HG03354 (cell line): ENCODE measurements around the gene BRD7.

ENCODE experiments used
- ATAC-seq: cut with Tn5 transposase; IDR thresholded peaks from one replicate; pipeline ENCODE4 v1.9.1; 2021; ENCODE audit warnings: mild to moderate bottlenecking; ENCODE audit not compliant: unreplicated experiment, poor library complexity, severe bottlenecking

The BRD7 gene

GRCh38 chr16:50326835-50327465 is 41.8 kb downstream of the BRD7 start:
- peak; percentile 59 for ATAC-seq

DNA sequence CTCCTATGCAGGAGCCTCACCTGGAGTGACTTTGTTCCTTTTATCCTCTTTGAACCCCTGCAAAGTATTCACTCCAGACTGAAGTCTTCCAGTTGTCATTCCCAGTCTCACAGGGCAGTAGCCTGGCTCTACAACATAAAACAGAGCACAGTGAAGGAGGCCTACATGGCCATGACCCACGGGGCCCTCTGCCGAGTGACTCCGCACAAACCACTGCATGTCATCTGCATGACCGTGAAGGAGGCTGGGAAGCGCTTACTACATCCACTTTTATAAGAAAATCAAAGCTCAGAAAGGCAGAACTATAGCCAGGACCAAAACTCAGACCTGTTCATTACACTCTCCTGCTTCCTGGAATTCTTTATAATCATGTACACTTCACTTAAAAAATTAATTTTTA is 42.5 kb downstream of the BRD7 start:
- ATAC-seq, result no peak

DNA sequence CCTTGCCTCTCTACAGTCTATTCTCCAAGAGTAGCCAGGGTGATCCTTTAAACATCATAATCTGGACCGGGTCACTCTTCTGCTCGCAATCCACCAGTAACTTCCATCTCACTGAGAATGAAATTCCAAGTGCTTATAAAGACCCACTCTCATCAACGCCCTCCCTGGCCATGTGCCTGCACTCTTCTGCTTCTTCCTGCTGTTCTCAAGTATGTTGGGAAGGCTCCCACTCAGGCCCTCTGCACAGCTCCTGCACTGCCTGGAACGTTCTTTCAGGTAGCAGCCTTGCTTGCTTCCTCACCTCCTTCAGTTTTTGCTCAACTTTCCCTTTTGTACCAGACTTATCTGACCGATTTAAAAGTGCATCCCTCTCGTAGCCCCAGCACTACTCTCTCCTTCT is 44.4 kb downstream of the BRD7 start:
- no peak for ATAC-seq

GRCh38 chr16:50323335-50324011 is 45.3 kb downstream of the BRD7 start:
- ATAC-seq, result no peak

DNA sequence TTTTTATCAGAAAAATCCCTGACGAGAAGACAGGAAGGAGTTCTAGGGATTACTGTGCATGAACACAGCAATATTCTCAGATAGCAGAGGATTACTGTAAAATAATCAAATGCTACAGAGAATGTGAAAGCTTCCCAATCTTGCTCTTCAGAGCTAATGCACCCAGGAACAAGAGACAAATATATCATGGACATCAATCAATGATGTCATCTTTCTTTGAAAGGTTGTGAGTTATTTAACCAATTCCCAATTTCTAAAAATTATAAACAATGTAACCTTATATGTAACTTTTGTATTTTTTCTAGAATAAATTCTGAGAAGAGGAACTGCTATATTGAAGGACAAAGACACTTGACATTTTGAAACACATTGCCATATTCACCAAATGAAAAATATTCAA is 46.5 kb downstream of the BRD7 start:
- ATAC-seq, result no peak

DNA sequence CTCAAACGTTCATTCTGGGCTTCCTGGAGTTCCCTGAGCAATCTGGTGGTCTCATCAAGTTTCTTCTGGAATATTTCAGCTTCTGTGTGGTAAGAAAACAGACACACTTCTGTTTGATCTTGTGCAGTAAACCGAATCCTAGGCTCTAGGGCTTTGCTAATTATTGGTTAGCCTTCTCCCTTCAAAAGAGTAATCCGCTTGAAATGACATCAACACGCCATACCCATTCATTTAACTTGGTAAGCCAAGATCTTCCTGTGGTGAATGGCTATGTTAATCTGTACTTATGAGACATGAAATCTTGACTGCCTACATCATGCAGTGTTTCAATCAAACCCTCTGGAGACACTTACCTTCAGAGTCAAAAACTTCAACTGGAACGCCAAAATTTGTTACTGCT is 48.5 kb downstream of the BRD7 start:
- ATAC-seq, result no peak

DNA sequence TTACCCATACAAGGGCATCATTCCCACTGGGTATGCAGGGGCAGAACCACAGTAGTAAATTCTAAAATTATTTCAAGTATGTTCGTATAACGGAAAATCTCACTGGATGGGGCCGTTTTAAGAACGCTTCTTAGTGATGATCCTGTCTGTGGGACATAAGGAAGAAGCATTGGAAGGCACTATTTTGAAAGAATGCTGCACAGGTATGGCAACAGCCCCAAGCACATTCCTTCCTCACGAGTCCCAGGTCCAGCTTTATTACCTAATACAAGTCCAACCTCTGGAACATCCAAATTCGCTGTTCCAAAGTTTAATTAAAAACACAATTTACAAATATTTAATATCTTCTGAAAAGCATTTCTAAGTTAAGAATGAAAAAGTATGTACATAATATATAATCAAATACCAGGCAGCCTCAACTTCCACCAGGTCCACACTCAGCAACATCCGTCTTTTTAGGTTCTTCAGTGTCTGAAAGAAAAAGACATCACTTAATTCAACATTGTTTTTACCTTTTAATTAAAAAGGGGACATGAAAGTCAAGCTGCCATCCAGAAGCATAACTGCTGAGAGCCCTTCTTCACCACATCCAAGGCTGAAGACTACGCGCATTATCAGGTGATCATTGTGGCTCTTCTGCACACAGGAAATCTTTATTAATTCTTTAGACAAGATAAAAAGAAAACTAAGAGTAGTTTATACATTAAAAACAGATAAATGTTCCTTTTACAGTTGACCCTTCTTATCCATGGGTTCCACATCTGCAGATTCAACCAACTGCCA is 49.8 kb downstream of the BRD7 start:
- ATAC-seq, result no peak

DNA sequence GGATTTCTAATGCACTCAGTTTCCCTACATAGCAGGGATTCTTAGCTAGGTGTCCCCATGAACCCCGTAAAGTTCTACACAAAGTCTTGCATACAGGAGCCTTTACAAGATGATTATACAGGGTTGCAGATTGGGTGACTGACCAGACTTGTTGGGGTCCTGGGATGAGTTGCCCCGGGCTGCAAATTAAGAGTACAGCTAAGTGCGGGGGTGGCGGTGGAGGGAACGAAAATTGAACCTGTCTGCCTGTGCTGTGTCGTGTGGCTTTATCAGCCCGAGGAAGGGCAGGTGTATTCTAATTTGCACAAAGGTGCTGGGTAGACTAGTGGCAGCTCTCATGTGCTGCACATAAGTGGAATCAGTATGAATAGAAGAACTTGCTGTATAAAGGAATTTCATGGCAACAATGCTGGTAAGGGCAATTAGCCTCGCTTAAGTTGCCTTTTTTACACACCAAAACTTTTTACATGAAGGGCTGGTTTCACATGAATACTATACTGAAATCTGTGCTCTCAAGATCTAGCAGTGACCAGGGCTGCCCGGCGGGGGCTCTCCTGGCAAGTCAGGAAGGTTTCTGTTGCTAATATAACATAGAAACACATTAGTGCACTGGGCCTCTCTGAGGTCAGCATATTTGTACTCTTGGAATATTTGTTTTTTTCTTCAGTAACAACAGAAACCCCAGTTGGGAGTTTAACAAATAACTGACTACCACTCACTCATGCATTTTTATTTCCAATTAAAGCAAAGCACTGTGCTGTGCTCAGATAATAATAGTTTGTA is 51.7 kb downstream of the BRD7 start:
- no peak for ATAC-seq

- no peak for ATAC-seq
These were observed 52.5 kb downstream of the BRD7 start for GRCh38 chr16:50316102-50316847.

DNA sequence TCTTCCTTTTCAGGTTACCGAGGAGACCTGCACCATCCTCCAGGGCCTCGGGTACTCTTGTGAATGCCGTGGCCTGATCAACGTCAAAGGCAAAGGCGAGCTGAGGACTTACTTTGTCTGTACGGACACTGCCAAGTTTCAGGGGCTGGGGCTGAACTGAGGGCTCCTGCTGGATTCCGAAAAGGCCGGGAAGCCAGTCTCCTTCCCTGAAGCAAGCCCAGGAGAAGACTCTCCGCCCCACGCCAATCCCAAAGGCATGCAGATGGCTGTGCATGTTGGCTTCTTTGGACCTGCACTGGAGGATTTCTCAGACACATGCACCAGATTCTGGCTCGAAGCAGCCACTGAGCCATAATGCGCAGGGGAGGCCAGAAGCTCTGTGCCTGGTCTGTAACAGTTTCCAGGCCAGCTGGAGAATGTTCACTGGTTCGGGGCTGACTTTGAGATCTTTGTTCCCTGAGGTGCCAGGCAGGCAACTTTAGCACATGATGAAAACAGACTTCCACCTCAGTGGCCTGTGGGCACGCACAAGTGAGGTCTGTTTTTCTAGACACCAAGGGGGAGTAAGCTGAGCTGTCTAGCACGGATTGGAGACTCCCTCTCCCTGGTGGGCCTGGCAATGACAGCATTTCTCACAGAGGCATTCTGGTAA is 53.3 kb downstream of the BRD7 start:
- no peak for ATAC-seq

GRCh38 chr16:50314665-50315064 is 54.1 kb downstream of the BRD7 start:
- no peak for ATAC-seq

- no peak for ATAC-seq
These were observed 55.0 kb downstream of the BRD7 start for GRCh38 chr16:50313596-50314478.

DNA sequence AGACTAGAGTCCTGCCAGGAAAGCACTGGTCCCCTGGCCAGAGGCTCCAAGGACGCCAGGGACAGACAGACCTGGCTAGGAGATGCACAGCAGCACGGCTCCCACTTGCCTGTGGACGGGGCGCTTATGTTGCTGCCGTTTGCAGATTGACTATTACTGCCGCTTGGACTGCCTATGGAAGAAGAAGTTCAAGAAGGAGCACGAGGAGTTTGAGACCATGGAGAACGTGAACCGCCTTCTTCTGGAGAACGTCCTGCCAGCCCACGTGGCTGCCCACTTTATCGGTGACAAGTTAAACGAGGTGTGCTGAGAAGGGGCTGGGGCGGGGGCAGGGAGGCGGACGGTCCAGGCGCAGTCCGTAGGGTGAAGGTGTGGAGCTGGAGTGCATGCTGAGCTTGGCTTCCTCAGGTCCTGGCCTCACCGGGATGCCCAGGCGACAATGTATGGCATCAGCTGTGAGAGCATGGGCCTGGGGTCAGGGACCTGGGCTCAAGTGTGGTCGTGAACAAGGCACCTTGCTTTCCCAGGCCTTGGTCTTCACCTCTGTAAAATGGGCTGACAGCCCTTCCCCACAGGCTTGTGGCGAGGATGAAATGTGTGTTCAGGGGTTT is 56.8 kb downstream of the BRD7 start:
- ATAC-seq, result no peak

DNA sequence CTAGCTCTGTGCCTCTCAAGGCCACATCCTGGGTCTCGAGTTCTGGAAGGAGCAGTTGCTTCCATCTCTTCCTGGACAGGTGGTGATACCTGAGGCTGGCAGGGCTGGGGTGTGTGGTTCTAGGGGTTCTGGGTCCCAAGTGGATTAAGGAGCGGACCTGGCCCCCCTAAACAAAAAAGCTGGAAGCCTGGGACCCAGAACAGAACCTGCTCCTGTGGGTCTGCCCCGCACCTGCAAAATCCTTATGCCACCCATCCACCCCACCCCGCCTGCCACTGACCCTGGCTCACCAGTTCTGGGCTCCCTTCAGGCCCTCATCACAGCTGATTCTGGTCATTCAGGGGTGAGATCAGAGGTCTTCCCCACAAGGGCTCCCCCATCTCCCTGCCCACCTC is 57.7 kb downstream of the BRD7 start:
- no peak for ATAC-seq

GRCh38 chr16:50310308-50311133 is 58.3 kb downstream of the BRD7 start:
- no peak for ATAC-seq

DNA sequence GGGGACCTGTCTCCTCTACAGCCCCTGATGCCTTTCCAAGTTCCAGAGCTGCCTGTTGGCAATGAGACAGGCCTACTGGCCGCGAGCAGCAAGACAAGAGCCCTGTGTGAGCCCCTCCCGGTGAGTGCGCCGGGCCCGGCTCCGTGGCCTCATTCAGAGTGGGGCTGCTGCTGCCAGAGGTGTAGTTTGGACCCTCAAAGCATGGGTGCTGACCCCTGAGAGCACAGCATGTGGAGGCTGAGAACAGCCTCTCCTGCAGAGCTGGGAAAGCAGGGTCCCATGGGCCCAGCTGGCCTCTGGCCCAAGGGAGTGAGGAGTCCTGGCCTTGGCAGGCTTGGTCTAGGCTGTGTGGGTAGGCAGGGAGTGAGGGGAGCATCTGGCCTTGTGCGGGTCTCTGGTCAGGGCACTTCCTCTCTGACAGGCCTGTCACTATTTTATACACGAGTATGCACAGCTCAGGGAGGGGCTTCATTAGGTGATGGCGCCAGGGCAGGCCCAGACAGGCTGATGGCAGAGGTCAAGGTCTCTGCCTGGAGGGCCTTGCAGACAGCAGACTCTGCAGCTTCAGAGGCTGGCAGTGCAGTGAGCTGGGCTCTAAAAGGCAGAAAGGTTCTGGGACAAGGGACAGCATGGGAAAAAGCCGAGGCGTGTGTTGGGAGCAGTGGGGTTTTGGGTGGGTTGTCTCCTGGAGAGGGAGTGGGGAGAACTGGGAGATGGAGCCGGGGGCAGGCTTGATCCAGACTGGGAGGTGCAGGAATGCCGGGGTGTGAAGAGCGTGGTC is 59.1 kb downstream of the BRD7 start:
- no peak for ATAC-seq
